Nucleus accumbens (tissue), 56 donors: ENCODE measurements around the gene CD276.
A peak's percentile ranks its signal among the peaks of the same experiment; 100 is the strongest.
"Not testable (repeated sequence)": the region's sequence is repeated elsewhere in the genome, so short reads cannot be mapped to it uniquely, and the experiment has no call there.

ENCODE experiments used
- DNase-seq, 56 donors: peaks; one replicate each; lab custom pipeline; 2025; lab: John Stamatoyannopoulos, UW

The CD276 gene

DNA sequence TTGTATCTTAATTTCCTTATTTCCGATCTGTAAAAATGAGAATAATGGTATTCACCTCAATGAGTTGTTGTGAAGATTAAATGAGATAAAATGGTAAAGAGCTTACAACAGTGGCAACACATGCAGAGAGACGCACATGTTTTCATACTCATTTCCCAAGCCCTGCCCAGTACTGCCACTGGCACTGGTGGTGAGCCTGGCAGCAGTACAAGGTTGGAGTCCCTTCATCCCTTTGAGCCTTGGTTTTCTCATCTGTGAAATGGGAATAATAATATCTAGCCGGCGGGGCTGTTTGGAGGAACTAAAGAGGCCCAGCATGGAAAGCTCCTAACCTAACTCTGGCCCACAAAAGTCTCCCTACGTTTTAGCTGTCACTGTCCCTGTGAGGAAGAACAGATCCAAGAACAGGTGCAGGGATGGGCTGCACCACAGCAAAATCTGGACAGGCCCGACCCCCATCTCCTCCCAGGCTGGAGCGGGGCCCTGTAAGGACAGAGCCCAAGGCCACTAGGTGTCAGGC lies 866 bp upstream of the CD276 start:
- DNase-seq = no peak

DNA sequence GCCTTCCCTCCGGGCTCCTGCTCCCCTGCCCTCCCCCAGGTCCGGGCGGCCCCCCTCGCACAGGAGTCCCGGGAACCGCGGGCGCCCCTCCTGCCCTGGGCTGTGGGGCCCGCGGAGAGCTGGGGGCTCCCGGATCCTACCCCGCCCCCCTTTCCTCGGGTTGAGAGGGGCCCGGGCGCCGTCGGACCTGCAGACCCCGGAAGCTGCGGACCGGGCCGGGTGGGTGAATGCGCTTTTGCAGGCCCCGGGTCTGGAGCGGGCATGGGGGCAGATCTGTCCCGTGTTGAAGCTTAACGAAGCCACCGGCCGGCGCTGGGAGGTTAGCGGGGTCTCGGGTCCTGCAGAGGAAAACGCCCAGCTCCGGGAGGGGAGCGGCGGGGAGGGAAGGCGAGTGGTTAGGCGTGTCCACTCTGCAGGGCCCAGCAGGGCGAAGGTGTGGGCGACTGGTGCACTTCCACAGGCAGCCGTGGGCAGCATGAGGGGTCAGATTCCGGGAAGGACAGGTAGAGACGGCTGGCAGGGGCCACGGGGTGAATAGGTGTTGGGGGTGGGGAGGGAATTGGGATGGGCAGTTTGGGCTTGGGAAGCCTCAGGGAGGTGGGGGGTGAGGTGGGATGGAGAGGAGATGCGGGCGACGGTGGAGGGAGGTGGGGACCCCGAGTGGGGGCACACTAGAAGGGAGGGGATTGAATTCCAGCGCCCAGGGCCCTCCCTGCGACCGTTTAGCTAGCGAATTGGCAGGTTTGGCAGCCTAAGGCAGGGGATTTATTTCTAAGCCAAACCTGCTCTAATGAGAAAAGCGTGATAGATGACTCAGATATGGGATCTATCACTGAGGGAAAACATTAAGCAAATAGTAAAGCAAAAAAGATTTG lies 635 bp downstream of the CD276 start:
- DNase-seq = peak in 7 of 56 donors; percentile 8 to 49 (median 25)

DNA sequence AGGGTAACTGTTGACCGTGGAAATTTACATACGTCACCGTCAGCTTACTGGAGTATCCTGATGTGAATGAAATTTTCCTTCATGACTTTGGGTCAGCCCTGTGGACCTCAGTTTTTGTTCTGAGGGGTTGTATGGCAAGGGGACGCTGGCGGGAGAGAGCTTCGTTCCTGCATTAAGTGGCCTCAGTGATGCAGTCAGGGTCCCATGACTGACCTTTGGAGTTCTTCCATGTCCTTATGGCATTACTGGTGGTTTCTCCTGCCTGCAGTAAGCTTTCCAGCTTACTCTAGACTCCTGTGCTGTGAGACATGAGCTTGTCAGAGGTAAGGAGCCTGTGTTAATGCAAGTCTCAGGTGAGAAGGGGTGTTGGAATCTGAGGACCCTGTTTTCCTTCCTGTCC lies 1.8 kb downstream of the CD276 start:
- DNase-seq = no peak

DNA sequence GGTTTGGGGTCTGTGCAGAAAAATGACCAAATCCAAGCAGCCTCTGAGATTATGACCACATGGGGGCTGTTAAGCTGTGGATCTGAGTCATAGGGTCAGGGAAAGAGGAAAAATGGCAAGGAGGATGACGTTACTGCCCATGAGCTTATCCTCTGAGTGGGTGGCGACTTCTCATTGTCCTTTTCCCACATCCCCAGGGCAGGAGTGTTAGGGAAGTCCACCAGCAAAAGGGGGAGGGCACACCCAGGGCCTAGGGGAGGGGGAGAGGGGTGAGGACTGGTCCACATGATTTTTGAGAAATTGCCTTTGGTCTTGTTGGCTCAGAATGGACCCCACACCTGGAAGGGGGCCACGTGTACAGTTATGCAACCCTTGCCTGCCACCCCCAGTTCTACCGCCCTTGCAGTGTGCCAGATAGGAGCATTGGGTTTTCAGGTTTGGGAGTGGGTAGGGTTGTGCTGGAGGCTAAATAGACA lies 2.6 kb downstream of the CD276 start:
- peak in 2 of 56 donors; percentile 19 to 23 for DNase-seq

DNA sequence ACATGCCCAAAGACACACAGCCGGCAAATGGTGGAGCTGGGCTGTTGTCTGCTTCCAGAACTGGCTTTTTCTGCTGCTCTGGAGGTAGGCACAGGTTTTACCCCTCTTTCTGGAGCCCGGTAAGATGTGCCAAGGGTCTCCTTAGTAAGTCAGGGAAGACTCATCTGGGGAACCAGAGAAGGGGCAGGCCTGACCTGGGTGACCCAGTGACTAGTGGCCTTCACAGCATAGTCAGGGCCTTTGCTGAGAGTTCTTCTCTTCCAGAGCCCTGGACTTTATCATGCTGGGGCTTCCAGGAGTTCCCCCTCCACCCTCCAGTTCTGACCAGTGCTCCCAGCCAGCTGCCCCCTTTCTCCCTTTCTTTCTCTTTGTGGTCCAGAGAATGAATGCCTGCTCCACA lies 3.2 kb downstream of the CD276 start:
- no peak for DNase-seq

- DNase-seq = no peak
Observed at GRCh38 chr15:73688455-73688854, 4.3 kb downstream of the CD276 start.

DNA sequence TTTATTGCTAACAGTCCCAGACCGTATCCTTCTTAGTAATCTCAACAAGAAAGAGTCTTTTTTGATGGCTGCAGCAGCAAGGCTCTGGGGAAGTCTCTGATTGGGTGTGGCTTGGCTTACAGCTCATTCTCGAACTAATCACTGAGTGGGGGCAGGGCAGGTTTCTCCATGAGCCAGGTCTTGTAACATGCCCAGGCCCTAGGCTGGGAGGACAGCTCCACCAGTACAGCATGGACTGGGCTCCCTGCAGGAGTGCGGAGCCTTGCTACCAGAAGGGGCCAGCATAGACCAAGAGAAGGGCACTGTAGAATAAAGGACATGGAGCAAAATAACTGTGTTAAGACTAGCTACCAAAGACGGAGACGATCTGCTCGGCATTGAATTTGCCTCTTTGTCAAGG lies 7.2 kb downstream of the CD276 start:
- DNase-seq = peak in 18 of 56 donors; percentile 2 to 60 (median 28)

GRCh38 chr15:73694419-73694818 lies 10.2 kb downstream of the CD276 start:
- DNase-seq = no peak

DNA sequence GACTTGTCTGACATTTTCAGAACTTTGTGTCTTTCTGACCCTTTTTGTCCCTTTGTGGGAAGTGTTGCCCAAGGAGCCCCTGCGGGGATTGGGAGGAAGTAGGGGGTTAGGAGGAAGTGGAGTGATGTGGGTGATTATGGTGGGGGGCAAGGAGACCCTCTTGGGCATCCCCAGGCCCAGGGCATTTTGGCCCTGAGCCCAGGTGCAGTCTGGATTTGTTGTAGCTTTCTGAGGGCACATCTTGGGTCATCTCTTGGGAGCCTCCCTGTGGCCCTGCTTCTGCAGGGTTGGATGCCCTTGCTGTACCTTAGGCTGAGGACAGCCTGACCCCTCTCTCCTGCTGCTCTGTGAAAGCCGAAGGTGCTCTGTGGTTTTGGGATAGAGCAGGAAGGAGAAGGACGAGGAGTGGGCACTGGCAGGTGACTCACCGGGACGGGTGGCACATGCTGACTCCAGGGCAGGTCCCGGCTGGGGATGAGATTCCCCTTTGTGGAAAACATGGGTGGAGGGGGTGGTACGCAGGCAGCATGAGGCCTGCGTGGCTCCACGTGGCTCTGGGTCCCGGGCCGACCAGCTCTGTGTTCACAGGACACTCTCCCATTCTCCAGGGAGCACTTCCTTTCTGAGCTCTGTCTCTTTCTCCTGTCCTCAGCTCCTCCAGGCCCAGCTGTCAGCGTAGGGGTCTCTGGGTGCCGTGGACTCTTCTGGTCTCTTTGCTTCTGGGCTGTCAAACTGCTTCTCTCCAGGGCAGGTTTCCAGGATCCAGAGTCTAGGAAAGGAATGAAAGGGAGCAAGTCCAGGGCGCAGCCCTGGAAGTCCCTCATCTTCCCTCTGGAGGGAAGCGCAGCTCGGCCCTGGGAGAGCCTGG lies 11.8 kb downstream of the CD276 start:
- no peak for DNase-seq

DNA sequence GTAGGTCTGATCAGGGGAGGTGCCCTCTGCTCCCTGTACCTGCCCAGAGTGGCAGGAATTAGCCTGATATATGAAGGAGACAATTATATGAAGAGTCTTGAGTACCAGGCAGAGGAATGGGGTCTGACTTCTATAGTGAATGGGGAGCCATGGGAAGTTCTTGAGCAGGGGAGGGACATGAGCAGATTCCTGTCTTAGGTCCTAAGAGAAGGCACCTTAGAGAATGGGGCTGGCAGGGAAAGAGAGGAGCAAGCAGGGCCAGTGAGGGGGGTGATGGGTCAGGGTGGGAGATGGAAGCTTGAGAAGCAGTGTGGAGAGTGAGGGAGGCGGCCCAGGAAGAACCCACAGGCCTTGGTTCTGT lies 12.4 kb downstream of the CD276 start:
- no peak for DNase-seq

- peak in 49 of 56 donors; percentile 13 to 79 (median 51) for DNase-seq
Observed at GRCh38 chr15:73697033-73697467, 12.9 kb downstream of the CD276 start.

DNA sequence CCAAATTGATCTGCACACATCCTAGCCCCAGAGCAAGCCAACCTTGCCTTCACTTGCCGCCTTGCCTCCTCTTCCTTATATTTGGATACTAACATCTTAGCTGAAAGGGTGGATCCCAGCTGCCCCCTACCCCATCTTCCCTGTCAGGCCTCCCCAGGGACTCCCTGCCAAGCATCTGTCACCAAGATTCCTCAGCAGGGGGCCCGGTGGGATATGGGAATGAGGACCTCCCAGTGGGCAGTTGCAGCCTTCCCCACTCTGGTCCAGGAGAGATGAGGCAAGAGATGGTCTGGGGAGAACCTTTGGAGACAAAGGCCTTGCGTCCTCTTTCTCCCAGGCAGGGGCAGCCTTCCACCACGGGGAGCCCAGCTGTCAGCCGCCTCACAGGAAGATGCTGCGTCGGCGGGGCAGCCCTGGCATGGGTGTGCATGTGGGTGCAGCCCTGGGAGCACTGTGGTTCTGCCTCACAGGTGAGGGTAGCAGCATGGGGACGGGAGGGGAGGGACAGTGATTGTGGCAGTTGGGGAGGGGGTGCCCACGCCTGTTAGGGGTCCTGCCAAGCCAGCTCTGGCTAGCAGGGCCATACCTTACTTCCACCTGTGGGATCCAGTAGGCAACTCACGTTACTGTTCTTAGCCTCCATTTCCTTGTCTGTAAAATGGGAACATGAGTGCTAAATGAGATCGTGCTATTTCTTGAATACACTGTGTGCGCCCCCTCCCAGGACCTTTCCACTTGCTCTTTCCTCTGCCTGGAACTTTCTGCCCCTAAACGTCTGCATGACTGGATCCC lies 15.3 kb downstream of the CD276 start:
- no peak for DNase-seq

DNA sequence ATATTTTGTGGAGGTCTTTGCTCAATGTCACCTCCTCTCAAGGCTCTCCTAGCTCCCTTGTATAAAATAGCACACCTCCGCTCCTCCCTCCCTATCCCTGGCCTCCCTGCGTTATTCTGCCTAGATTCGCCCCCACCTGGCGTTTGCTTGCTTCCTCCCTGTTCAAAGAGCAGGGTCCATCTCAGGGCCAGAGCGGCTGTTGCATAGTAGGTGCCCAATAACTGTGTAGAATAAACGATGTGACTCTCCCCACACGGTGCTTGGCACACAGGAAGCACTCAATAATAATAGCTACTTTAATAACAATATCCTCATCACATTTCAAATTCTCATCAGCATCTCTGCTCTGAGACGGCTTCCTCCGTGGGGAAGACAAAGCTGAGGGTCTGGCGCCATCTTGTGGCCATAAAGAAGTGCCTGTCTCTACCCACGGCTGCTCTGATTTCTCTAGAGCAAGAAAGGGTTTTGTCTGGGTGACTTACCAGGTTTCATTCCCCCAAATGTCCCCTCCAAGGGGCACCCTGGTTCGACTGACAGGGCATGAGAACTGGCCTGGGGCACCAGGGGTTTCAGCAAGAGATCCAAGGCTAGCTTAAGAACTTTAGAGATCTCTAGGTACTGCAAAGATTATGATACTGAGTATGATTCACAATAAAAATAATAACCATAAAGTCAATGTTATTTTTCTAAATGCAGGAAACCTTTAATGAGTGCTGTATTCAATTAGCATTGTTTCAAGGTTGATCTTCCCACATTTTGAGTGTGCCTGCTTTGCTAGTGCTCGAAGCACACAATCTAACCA lies 16.1 kb downstream of the CD276 start:
- peak in 52 of 56 donors; percentile 11 to 90 (median 50) for DNase-seq

GRCh38 chr15:73702311-73703239 lies 18.4 kb downstream of the CD276 start:
- not testable (repeated sequence) for DNase-seq

DNA sequence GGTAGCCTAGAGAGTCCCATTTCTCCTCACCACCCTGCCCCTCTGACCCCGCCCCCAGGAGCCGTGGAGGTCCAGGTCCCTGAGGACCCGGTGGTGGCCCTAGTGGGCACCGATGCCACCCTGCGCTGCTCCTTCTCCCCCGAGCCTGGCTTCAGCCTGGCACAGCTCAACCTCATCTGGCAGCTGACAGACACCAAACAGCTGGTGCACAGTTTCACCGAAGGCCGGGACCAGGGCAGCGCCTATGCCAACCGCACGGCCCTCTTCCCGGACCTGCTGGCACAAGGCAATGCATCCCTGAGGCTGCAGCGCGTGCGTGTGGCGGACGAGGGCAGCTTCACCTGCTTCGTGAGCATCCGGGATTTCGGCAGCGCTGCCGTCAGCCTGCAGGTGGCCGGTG lies 19.4 kb downstream of the CD276 start:
- DNase-seq = not testable (repeated sequence)

DNA sequence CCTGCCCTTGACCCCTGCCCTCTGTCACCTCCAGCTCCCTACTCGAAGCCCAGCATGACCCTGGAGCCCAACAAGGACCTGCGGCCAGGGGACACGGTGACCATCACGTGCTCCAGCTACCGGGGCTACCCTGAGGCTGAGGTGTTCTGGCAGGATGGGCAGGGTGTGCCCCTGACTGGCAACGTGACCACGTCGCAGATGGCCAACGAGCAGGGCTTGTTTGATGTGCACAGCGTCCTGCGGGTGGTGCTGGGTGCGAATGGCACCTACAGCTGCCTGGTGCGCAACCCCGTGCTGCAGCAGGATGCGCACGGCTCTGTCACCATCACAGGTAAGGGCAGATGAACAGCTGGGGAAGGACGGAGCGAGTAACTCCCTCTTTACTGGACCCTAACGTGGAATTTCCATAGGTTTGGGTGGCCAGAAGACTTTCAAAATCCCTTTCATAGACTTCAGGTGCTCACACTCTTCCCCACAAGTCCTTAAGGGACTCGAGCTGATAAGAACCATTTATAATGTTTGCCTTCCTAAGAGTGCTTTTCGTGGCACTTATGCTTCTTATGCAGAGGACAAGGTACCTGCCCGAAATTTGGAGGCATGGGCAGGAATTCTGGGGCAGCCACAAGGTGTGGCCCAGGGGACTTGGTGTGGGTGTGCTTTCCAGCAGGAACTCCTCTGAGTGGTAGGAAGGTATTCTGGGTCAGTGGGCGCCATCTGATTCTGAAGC lies 20.1 kb downstream of the CD276 start:
- DNase-seq = not testable (repeated sequence)

GRCh38 chr15:73704869-73705645 lies 20.9 kb downstream of the CD276 start:
- DNase-seq = peak in 24 of 56 donors; percentile 3 to 63 (median 20)
